NCI-H2196 (cell line): Measurements from ENCODE around the gene PARP15.

ENCODE experiments used
- DNase-seq: peaks from one replicate; lab custom pipeline; 2025; ENCODE audit not compliant: unreplicated experiment; lab: John Stamatoyannopoulos, UW

Gene PARP15

GRCh38 chr3:122568755-122569154 lies 8.7 kb upstream of the PARP15 start:
- no peak for DNase-seq

- DNase-seq, result peak; percentile 68
Measured at GRCh38 chr3:122572940-122573412, 4.5 kb upstream of the PARP15 start.

GRCh38 chr3:122576174-122576940 lies 1.1 kb upstream of the PARP15 start:
- DNase-seq, result no peak

GRCh38 chr3:122578069-122578740 lies 755 bp downstream of the PARP15 start:
- DNase-seq, result no peak

- DNase-seq, result no peak
Measured at GRCh38 chr3:122580470-122580869, 3.0 kb downstream of the PARP15 start.

- DNase-seq, result no peak
Measured at GRCh38 chr3:122581622-122582021, 4.2 kb downstream of the PARP15 start.

- DNase-seq, result no peak
Measured at GRCh38 chr3:122582390-122582789, 4.9 kb downstream of the PARP15 start.

GRCh38 chr3:122586098-122586497 lies 8.6 kb downstream of the PARP15 start:
- DNase-seq, result no peak

- no peak for DNase-seq
Measured at GRCh38 chr3:122586773-122587485, 9.5 kb downstream of the PARP15 start.

- no peak for DNase-seq
Measured at GRCh38 chr3:122587572-122587971, 10.1 kb downstream of the PARP15 start.

- DNase-seq, result no peak
Measured at GRCh38 chr3:122589297-122589696, 11.8 kb downstream of the PARP15 start.

- DNase-seq, result no peak
Measured at GRCh38 chr3:122590610-122591009, 13.2 kb downstream of the PARP15 start.

GRCh38 chr3:122594025-122594424 lies 16.6 kb downstream of the PARP15 start:
- DNase-seq, result no peak

GRCh38 chr3:122598151-122598550 lies 20.7 kb downstream of the PARP15 start:
- no peak for DNase-seq

GRCh38 chr3:122598556-122598955 lies 21.1 kb downstream of the PARP15 start:
- DNase-seq, result no peak

- DNase-seq, result no peak
Measured at GRCh38 chr3:122602011-122602710, 24.7 kb downstream of the PARP15 start.

- no peak for DNase-seq
Measured at GRCh38 chr3:122603056-122603455, 25.6 kb downstream of the PARP15 start.

- DNase-seq, result no peak
Measured at GRCh38 chr3:122606330-122606729, 28.9 kb downstream of the PARP15 start.

- DNase-seq, result no peak
Measured at GRCh38 chr3:122608916-122609315, 31.5 kb downstream of the PARP15 start.

- DNase-seq, result no peak
Measured at GRCh38 chr3:122609798-122610559, 32.5 kb downstream of the PARP15 start.
